CD4-positive, alpha-beta T cell treated with Interleukin-2 at 100 ng/mL for 4 hours (primary cell): ENCODE data around the gene TLK2.
"Not testable (repeated sequence)": the region's sequence is repeated elsewhere in the genome, so short reads cannot be mapped to it uniquely, and the experiment has no call there.

Experiments
- DNase-seq: peaks from one replicate; pipeline ENCODE4 v3.0.0-alpha.2; 2020; ENCODE audit warnings: low spot score

TLK2 gene

GRCh38 chr17:62478424-62478879, at the start of gene TLK2:
TLK2 (plus strand) TSS chr17:62478825; CDS start chr17:62481126, 2,301 bp downstream.
- DNase-seq: peak; percentile 81

GRCh38 chr17:62435251-62435650, 43.4 kb upstream of the TLK2 start:
- not testable (repeated sequence) for DNase-seq

- DNase-seq: not testable (repeated sequence)
These were observed 37.4 kb upstream of the TLK2 start for GRCh38 chr17:62441181-62441580.

- DNase-seq: no peak
These were observed 34.6 kb upstream of the TLK2 start for GRCh38 chr17:62444063-62444462.

- not testable (repeated sequence) for DNase-seq
These were observed 32.8 kb upstream of the TLK2 start for GRCh38 chr17:62445791-62446190.

- DNase-seq: not testable (repeated sequence)
These were observed 26.4 kb upstream of the TLK2 start for GRCh38 chr17:62452195-62452594.

GRCh38 chr17:62453041-62453440, 25.6 kb upstream of the TLK2 start:
- not testable (repeated sequence) for DNase-seq

GRCh38 chr17:62453656-62454055, 25.0 kb upstream of the TLK2 start:
- DNase-seq: peak; percentile 14

GRCh38 chr17:62454111-62454510, 24.5 kb upstream of the TLK2 start:
- not testable (repeated sequence) for DNase-seq

GRCh38 chr17:62456016-62456415, 22.6 kb upstream of the TLK2 start:
- no peak for DNase-seq

- not testable (repeated sequence) for DNase-seq
These were observed 20.1 kb upstream of the TLK2 start for GRCh38 chr17:62458483-62458882.

GRCh38 chr17:62464422-62464821, 14.2 kb upstream of the TLK2 start:
- DNase-seq: not testable (repeated sequence)

GRCh38 chr17:62465271-62465670, 13.4 kb upstream of the TLK2 start:
- DNase-seq: not testable (repeated sequence)

- DNase-seq: peak; percentile 76
These were observed 7.8 kb upstream of the TLK2 start for GRCh38 chr17:62470666-62471379.

- not testable (repeated sequence) for DNase-seq
These were observed 7.2 kb upstream of the TLK2 start for GRCh38 chr17:62471380-62471880.

- DNase-seq: not testable (repeated sequence)
These were observed 5.3 kb upstream of the TLK2 start for GRCh38 chr17:62473030-62473982.

GRCh38 chr17:62477111-62477510, 1.5 kb upstream of the TLK2 start:
- DNase-seq: not testable (repeated sequence)

GRCh38 chr17:62477718-62478408, 762 bp upstream of the TLK2 start:
- DNase-seq: peak; percentile 32

GRCh38 chr17:62478880-62479638, 434 bp downstream of the TLK2 start:
- peak; percentile 44 for DNase-seq

GRCh38 chr17:62479639-62480258, 1.1 kb downstream of the TLK2 start:
- DNase-seq: peak; percentile 7

GRCh38 chr17:62482553-62482952, 3.9 kb downstream of the TLK2 start:
- DNase-seq: not testable (repeated sequence)
